Common myeloid progenitor, CD34-positive (primary cell): ENCODE results near the gene RRP1B.

ENCODE experiments used
- CTCF ChIA-PET: fragments of 350-600 bp; sonication (Branson Sonifier 250); formaldehyde crosslinking; loops from one replicate; lab custom pipeline; 2021; ENCODE audit warnings: antibody characterized with exemption; lab: Charles Lee
- POLR2A ChIA-PET: fragments of 350-600 bp; sonication (Branson Sonifier 250); formaldehyde crosslinking; loops from one replicate; lab custom pipeline; 2021; ENCODE audit warnings: antibody characterized with exemption; lab: Charles Lee
- DNase-seq, 3 donors: peaks; one replicate each; pipeline versions ENCODE4 v3.0.0 to v3.0.0-alpha.2; 2013
- H3K27ac ChIP-seq, 2 experiments: 1 replicate in 1 of 2; 2 replicates in 1 of 2; pipeline ENCODE4 v1.7.0; 2013; ENCODE audit warnings: inconsistent platforms in 2 of 2, low read length in 2 of 2, mild to moderate bottlenecking in 2 of 2, low read depth in 1 of 2, moderate library complexity in 1 of 2; ENCODE audit not compliant: severe bottlenecking in 2 of 2, insufficient read depth in 1 of 2, poor library complexity in 1 of 2
- H3K27me3 ChIP-seq, 5 experiments: replicated peaks in 2 of 5; 1 replicate in 3 of 5; 2 replicates in 2 of 5; pipeline versions ENCODE4 v1.6.1 to v1.7.0; 2013; ENCODE audit warnings: low read length in 4 of 5, mild to moderate bottlenecking in 2 of 5, moderate library complexity in 2 of 5, inconsistent platforms in 1 of 5; ENCODE audit not compliant: insufficient read depth in 5 of 5, control insufficient read depth in 4 of 5
- H3K36me3 ChIP-seq, 4 experiments: 1 replicate in 2 of 4; 2 replicates in 2 of 4; pipeline versions ENCODE4 v1.6.1 to v1.7.0; 2013; ENCODE audit warnings: low read length in 3 of 4, control low read depth in 1 of 4, mild to moderate bottlenecking in 1 of 4; ENCODE audit not compliant: control insufficient read depth in 4 of 4, insufficient read depth in 4 of 4
- H3K4me1 ChIP-seq, 4 experiments: 1 replicate in 3 of 4; 2 replicates in 1 of 4; pipeline versions ENCODE4 v1.6.1 to v1.7.1; 2013; ENCODE audit warnings: low read length in 3 of 4, mild to moderate bottlenecking in 3 of 4, control low read depth in 1 of 4, inconsistent platforms in 1 of 4, moderate library complexity in 1 of 4; ENCODE audit not compliant: control insufficient read depth in 4 of 4, insufficient read depth in 4 of 4; ENCODE audit errors: control extremely low read depth in 1 of 4
- H3K4me3 ChIP-seq, 7 experiments: 1 replicate in 4 of 7; 2 replicates in 3 of 7; pipeline versions ENCODE4 v1.5.1 to v1.7.0; 2013; ENCODE audit warnings: mild to moderate bottlenecking in 7 of 7, low read length in 6 of 7, moderate library complexity in 6 of 7, inconsistent platforms in 2 of 7, low read depth in 2 of 7, control low read depth in 1 of 7; ENCODE audit not compliant: insufficient read depth in 4 of 7, control insufficient read depth in 1 of 7; ENCODE audit errors: extremely low read depth in 1 of 7
- H3K9me3 ChIP-seq, 5 experiments: 1 replicate in 4 of 5; 2 replicates in 1 of 5; pipeline versions ENCODE4 v1.6.1 to v1.7.1; 2013; ENCODE audit warnings: low read length in 4 of 5, mild to moderate bottlenecking in 2 of 5, inconsistent platforms in 1 of 5, low read depth in 1 of 5, moderate library complexity in 1 of 5; ENCODE audit not compliant: control insufficient read depth in 4 of 5, insufficient read depth in 2 of 5; ENCODE audit errors: control extremely low read depth in 1 of 5
- whole genome bisulfite sequencing: methylation state at CpG from one replicate; pipeline ENCODE4 v1.1.5; 2013; ENCODE audit not compliant: insufficient coverage; 5-methylcytosine and 5-hydroxymethylcytosine counted together

RRP1B gene

DNA sequence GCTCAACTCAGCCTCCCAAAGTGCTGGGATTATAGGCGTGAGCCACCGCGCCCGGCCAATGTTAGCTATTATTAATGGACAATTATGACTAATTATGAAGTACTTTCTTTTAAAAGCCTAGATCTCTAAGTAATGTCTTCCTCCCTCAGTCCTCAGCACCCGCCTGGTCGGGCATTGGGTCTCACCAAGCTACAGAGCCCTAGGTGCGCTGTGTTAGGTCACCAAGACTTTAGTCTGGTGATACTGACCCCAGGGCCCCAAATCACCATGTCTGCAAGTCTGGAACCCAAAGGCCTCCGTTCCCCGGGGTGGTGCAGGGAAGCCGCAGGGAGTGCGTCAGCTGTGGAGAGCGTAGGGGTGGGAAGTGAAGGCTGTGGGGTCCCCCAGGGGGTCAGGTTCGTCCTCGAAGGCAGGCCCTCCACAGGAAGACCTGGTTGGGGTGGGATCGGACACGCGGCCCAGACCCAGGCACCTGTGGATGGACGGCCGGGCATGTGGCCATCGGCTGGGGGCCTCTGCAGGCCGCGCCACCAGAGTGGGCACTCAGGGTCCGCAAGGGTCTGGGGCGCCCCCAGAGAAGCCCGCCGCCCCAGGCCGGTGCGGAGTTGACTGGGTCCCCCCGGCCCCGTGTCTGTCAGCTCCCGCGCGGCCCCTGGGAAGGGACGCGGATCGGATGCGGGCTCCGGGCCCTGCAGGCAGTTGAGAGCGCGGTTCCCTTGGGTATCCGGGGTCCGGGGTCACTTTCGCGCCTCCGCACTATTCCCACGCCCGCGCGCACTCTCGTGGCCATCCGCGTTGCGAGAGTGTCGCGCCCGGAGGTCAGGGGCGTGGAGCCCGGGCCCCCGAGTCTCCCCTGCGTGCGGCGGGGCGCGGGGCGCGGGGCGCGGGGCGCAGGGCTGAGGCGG lies 58.9 kb downstream of the RRP1B start:
- H3K4me3 ChIP-seq: peak overlapping the region; percentile 62 to 88 (median 79)
- no peak for DNase-seq
- POLR2A ChIA-PET: no interaction called here
- peaks cover 0 to 5% (median 0%) of the 10 kb centered on the region in 4 experiments for H3K36me3 ChIP-seq
- CTCF ChIA-PET: interaction anchor here (1.4 kb wide), 1 partner anchor 14 kb away, joined by 4 read pairs; no protein-coding TSS in a partner anchor
- H3K27me3 ChIP-seq: peaks cover 0 to 18% (median 3%) of the 10 kb centered on the region in 5 experiments
- H3K4me1 ChIP-seq: peaks cover 0 to 38% (median 21%) of the 10 kb centered on the region in 4 experiments
- 37% methylated on average over 32 of the region's 70 CpGs for WGBS
- no peaks in the 10 kb centered on the region for H3K9me3 ChIP-seq
- no peak overlapping the region for H3K27ac ChIP-seq

DNA sequence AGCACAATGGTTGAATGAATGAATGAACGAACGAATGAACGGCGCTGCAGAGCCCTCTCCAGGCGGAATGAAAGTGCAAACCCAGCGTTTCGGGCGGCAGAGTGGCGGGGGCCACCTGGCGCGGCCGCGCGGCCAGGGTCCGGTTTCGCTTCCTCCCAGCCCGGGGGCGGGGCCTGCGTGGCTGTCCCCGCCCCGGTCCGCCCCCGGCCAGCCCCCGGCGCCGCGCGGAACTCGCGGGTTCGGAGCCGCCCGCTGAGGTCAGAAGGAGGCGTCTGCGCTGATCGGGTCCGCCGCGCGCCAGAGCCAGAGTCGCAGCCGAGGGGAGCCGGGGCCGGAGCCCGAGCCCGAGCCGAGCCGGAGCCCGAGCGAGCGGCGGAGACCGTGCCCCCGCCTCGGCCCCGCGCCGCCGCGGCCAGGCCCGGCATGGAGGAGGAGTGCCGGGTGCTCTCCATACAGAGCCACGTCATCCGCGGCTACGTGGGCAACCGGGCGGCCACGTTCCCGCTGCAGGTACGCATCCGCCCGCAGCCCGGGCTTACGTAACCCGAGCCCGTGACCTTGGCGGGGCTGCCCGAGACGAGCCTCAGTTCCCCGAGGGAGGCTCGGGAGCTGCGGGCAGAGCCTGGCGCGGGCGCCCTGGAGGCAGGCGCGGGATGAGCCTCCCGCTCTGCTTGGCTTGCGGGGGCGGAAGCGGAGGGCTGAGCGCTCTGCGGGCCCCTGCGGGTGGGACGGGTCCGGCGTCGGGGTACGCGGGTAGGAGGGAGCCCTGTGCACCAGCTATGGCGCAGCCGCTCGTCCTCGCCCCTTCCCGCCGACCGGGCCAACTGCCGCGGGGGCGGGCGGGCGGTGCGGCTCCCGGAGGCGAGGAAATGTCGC lies 59.8 kb downstream of the RRP1B start, which contains the start of gene PDXK:
Gene PDXK (plus strand): TSS at position 258 of the 876 bp plus-strand sequence. CDS start 166 bp downstream, at position 424.
- under 1% methylated on average over 91 of the region's 117 CpGs for WGBS
- Histone ChIP-seq H3K27ac (peak within 1 kb of the TSS in 1 of 2 experiments; percentile 61), H3K4me1 (peaks cover 0 to 40% (median 21%) of the 10 kb centered on the region in 4 experiments), H3K36me3 (peaks cover 0 to 13% (median 4%) of the 10 kb centered on the region in 4 experiments), H3K27me3 (peaks cover 0 to 18% (median 3%) of the 10 kb centered on the region in 5 experiments), H3K4me3 (peak within 1 kb of the TSS; percentile 62 to 88 (median 79)), H3K9me3 (no peaks in the 10 kb centered on the region)
- peak; percentile 57 to 76 (median 66) for DNase-seq
- POLR2A ChIA-PET: interaction anchor here (1.1 kb wide), 1 partner anchor 9 kb away, joined by 7 read pairs; no protein-coding TSS in a partner anchor
- CTCF ChIA-PET: interaction anchor here (1.4 kb wide), 1 partner anchor 15 kb away, joined by 4 read pairs; no protein-coding TSS in a partner anchor

DNA sequence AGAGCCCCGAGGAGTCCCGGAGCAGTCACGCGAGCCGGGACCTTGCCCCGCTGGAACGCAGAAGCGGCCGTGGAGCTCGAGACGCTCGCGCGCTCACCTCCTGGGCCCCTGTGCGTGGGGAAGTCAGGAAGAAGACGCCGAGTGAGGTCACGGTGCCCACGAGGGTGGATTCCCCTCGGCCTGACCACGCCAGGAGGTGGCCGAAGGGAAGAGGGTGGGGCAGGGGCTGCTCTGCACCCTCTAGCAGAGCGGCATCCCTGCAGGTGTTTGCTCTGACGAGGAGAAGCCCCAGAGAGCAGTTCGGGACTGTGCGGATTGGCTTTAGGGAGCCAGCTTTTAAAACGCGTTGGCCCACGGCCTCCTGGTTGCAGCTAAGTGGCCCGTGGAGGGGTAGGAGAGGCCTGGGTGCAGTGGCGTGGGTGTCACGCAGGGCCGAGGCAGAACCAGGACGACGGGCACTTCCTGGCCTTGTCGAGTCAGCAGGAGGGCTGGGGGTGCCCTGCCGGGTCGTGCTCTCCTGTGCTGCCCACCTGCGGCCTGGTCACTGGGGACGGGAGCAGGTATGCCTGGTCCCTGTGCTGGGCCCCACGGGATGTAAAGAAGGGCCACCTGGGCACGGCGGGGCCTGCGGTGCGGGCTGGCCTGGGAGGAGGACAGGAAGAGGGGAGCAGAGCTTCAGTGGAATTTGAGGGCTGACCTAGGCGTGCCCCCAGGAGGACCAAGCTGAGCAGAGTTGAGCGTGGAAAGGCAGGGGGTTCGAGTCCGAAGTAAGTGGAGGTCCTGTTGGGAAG lies 60.6 kb downstream of the RRP1B start:
- POLR2A ChIA-PET: interaction anchor here (1.1 kb wide), 1 partner anchor 9 kb away, joined by 7 read pairs; no protein-coding TSS in a partner anchor
- CTCF ChIA-PET: no interaction called here
- peak overlapping the region; percentile 38 to 88 (median 79) for H3K4me3 ChIP-seq
- H3K27ac ChIP-seq: peak overlapping the region in 1 of 2 experiments; percentile 61
- H3K4me1 ChIP-seq: peaks cover 0 to 47% (median 22%) of the 10 kb centered on the region in 4 experiments
- 21% methylated on average over 47 of the region's 49 CpGs for WGBS
- H3K27me3 ChIP-seq: peaks cover 0 to 18% (median 3%) of the 10 kb centered on the region in 5 experiments
- H3K36me3 ChIP-seq: peaks cover 0 to 15% (median 4%) of the 10 kb centered on the region in 4 experiments
- peak in 2 of 3 donors; percentile 25 to 52 for DNase-seq
- no peaks in the 10 kb centered on the region for H3K9me3 ChIP-seq

DNA sequence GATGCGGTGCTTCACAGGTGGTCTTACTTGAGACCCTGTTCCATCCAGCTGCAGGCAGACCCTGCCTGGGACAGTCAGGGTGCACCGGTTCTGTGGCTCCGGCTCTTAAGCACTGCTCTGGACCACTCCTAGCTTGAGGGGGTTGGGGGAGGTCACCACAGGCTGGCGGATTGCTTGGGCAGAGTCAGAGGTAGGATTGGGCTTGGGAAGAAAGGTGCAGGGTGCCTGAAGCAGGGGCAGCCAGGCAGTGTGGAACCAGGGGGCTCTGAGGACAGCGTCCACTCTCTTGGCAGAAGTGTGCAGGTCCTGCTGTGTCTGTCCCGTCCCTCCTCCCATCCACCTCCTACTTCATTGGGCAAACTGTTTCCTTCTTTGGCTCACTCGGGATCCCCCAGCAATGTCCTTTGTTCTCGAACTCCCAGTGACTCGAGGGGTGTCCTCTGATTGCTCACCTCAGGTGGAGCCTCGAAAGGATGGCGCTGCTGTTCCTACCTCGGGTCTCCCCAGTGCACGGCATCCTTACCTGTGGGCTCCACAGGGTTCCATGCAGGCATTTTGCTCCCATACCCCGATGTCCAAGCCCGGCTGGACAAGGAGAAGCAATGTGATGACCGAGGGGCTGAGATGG lies 61.3 kb downstream of the RRP1B start:
- Histone ChIP-seq H3K4me3 (peak overlapping the region in 3 of 7 experiments; percentile 85 to 88 (median 87)), H3K9me3 (no peaks in the 10 kb centered on the region), H3K27me3 (peaks cover 0 to 18% (median 3%) of the 10 kb centered on the region in 5 experiments), H3K27ac (no peak overlapping the region), H3K4me1 (peaks cover 1 to 54% (median 29%) of the 10 kb centered on the region in 4 experiments), H3K36me3 (peaks cover 0 to 15% (median 4%) of the 10 kb centered on the region in 4 experiments)
- POLR2A ChIA-PET: no interaction called here
- no peak for DNase-seq
- 96% methylated on average over 15 of the region's 16 CpGs for WGBS
- CTCF ChIA-PET: no interaction called here

DNA sequence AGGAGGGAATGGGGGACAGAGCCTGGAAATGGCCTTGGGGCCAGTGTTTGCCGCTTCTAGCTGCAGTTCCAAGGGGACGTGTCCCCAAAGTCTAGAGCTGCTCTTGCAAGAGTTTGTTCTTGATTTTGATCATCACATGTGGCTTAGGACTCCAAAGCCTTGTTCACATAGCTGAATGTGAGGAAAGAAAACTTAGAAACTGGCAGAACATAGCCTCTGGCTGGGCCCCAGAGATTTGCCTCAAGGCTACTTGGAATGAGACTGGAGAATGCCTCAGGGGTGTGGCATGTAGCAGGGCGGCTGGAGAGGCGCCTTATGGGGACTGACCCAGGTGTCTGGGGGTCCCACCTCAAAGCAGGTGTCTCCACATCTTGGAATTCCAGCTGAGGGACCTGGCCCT lies 61.8 kb downstream of the RRP1B start:
- Histone ChIP-seq H3K9me3 (no peaks in the 10 kb centered on the region), H3K4me3 (no peak overlapping the region), H3K27me3 (peaks cover 0 to 18% (median 3%) of the 10 kb centered on the region in 5 experiments), H3K27ac (no peak overlapping the region), H3K4me1 (peaks cover 6 to 59% (median 35%) of the 10 kb centered on the region in 4 experiments), H3K36me3 (peaks cover 0 to 15% (median 4%) of the 10 kb centered on the region in 4 experiments)
- CTCF ChIA-PET: no interaction called here
- POLR2A ChIA-PET: no interaction called here
- 100% methylated on average over 2 of the region's 4 CpGs for WGBS
- DNase-seq: no peak

DNA sequence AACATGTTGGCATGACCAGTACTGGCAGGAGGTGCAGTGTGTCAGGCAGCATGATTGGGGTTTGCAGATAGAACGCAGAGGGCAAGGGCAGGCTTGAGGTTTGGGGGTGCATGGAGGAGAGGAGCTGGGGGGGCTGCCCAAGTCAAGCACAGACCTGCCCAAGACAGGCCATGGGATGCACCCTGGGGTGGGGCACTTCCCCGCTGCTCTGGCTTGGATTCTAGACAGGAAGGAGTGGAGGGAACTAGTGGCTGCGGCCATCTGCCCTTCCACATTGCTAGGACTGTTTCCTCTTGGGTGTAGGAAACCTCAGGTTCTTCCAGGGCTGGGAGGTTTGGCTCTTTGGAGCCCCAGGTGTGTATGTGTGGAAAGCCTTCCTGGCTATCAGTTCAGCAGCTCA lies 62.6 kb downstream of the RRP1B start:
- WGBS: 93% methylated on average over 2 of the region's 3 CpGs
- Histone ChIP-seq H3K9me3 (no peaks in the 10 kb centered on the region), H3K36me3 (peaks cover 0 to 15% (median 4%) of the 10 kb centered on the region in 4 experiments), H3K4me3 (no peak overlapping the region), H3K27me3 (peaks cover 0 to 18% (median 3%) of the 10 kb centered on the region in 5 experiments), H3K27ac (no peak overlapping the region), H3K4me1 (peaks cover 6 to 67% (median 42%) of the 10 kb centered on the region in 4 experiments)
- ChIA-PET POLR2A (no interaction called here), CTCF (no interaction called here)
- no peak for DNase-seq
